Measurements from ENCODE around the gene CHD5. TPM values are rescaled to one million over a fixed set of nuclear protein-coding genes. Genes with fewer than 3 reads are reported as not detected.

The CHD5 gene
- total RNA-seq, 1 experiment from 2014 or later, result 6.1 TPM

GRCh38 chr1:6091823-6092109, 88.4 kb downstream of the CHD5 start (continued):
- TF ChIP-seq JUND (IDR thresholded peaks at IDR 0.05), result no peak
- TF ChIP-seq, protein P1, sequence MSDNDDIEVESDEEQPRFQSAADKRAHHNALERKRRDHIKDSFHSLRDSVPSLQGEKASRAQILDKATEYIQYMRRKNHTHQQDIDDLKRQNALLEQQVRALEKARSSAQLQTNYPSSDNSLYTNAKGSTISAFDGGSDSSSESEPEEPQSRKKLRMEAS (IDR thresholded peaks at IDR 0.05), result no peak
- TF ChIP-seq SRF (IDR thresholded peaks at IDR 0.05; ENCODE audit: low read depth), result no peak

DNA sequence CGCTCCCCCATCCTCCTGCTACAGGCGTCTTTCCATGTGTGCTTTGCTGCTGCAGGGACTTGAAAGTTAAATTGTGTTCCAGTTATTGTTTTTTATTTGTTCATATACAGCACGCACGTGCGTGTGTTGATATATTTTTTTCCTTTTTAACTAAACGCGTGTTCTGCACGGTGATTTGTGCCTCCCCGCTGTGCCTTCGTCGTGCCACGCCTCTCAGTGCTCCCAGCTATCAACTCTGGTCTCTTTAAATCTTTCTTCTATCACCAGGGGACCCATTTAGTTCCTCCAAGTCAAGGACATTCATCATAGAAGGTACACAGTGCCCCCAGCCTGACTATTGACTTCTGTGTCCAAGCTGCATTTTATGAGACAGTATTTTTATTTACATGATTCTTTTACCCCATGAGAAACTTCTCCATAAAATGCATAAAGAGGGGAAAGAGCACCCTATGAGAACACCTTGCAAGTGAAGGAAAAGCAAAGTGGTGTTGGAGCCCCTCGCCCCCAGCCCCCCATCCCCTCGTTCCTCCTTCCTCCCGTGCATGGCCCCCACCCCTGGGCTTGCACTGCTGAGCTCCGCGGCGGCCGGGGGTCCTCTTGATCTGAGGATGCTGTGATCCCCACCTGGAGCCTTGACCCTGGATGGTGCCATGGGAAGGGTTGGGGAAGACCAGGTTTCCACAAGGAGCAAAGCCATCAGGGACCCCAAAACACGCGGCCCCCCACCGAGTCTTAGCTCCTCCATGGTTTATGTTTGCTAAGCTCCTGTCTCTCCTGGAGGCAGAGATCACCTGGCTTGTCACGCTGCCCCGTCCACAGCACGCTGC, 88.9 kb downstream of the CHD5 start:
- intact Hi-C loops (cut with micrococcal nuclease), result no loop called here
- Histone ChIP-seq H3K9me2 (ENCODE audit: insufficient read depth) (no peaks in the 10 kb centered on the region), H3K4me1 (ENCODE audit: control insufficient read depth in 1 of 2, insufficient read depth in 2 of 2, low read length in 2 of 2) (no peaks in the 10 kb centered on the region), H3K79me2 (ENCODE audit: insufficient read depth, low read length) (no peaks in the 10 kb centered on the region), H3K9ac (ENCODE audit: low read length) (no peak overlapping the region), H3K9me3 (ENCODE audit: control insufficient read depth in 1 of 2, insufficient read depth in 1 of 2, low read depth in 1 of 2, low read length in 2 of 2) (no peaks in the 10 kb centered on the region), H3K4me3 (replicated peaks in 1 of 2; ENCODE audit: low read depth in 1 of 2, low read length in 2 of 2) (no peak overlapping the region), H3K27ac (ENCODE audit: low read depth, low read length) (no peak overlapping the region), H4K20me1 (ENCODE audit: insufficient read depth) (no peaks in the 10 kb centered on the region), H3K4me2 (ENCODE audit: low read length) (no peak overlapping the region), H3K27me3 (ENCODE audit: insufficient read depth, low read length) (no peaks in the 10 kb centered on the region), H2AFZ (ENCODE audit: low read depth, low read length, poor library complexity, severe bottlenecking) (no peak overlapping the region), H3K36me3 (ENCODE audit: control insufficient read depth in 1 of 2, insufficient read depth in 2 of 2, low read length in 2 of 2) (no peaks in the 10 kb centered on the region)
- ChIA-PET POLR2A (no interaction called here), RAD21 (ENCODE audit: low non-redundant PET in 1 of 2, low total read pairs in 2 of 2, uncharacterized antibody in 2 of 2, unreplicated experiment in 2 of 2) (no interaction called here), CTCF (no interaction called here)
- no TSS peak for BruUV-seq (replicated peaks)
- DNase-seq (ENCODE audit: low read depth, low spot score) (no peak), ATAC-seq (no peak)
- TF ChIP-seq ELF1 (IDR thresholded peaks at IDR 0.05; ENCODE audit: borderline replicate concordance, low read depth), result no peak
- TF ChIP-seq SRF (IDR thresholded peaks at IDR 0.05; ENCODE audit: low read depth), result no peak
- no peak for TF ChIP-seq YY1 (IDR thresholded peaks at IDR 0.05; ENCODE audit: extremely low read depth, insufficient replicate concordance, low read depth, low read length)
- TF ChIP-seq, protein P2, sequence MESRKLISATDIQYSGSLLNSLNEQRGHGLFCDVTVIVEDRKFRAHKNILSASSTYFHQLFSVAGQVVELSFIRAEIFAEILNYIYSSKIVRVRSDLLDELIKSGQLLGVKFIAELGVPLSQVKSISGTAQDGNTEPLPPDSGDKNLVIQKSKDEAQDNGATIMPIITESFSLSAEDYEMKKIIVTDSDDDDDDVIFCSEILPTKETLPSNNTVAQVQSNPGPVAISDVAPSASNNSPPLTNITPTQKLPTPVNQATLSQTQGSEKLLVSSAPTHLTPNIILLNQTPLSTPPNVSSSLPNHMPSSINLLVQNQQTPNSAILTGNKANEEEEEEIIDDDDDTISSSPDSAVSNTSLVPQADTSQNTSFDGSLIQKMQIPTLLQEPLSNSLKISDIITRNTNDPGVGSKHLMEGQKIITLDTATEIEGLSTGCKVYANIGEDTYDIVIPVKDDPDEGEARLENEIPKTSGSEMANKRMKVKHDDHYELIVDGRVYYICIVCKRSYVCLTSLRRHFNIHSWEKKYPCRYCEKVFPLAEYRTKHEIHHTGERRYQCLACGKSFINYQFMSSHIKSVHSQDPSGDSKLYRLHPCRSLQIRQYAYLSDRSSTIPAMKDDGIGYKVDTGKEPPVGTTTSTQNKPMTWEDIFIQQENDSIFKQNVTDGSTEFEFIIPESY (IDR thresholded peaks at IDR 0.05; ENCODE audit: extremely low read depth, insufficient replicate concordance, low read length), result no peak
- TF ChIP-seq EZH2 (IDR thresholded peaks at IDR 0.05), result no peak
- TF ChIP-seq SP1 (IDR thresholded peaks at IDR 0.05; ENCODE audit: low read depth), result no peak
